GM18861 (cell line): ENCODE results near the gene ISLR.

Experiments
- ATAC-seq: cut with Tn5 transposase; IDR thresholded peaks from one replicate; pipeline ENCODE4 v1.9.1; 2021; ENCODE audit not compliant: unreplicated experiment

Gene ISLR

DNA sequence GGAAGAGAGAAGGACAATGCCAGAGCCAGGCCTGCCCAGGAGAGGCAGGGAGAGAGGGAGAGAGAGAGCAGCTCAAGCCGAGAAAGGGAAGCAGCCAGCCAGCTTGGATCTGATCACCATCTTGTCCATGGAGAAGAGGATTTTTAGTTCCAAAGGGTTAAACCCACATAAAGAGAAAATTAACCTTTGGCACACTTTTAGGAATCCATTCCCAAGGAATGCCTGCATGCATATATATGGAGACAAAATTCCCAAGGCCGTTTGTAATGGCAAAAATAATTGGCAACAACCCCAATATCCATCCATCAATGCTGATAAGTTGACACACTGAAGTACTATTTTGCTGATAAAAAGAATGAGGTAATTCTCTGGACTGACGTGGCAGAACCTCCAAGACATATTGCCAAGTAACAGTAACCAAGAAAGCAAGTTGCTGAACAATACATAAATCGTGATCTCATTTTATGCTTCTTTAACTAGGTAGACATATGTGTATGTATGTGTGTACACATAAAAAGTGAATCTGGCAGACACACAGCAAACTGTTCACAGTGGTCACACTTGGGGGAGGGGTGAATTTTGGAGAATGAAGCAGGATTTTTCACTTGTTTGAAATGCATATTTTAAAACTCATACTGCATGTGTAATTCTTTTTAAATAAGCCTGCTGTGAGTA is 36.6 kb downstream of the ISLR start:
- no peak for ATAC-seq

- ATAC-seq = no peak
These were observed 37.2 kb downstream of the ISLR start for GRCh38 chr15:74210729-74211128.

GRCh38 chr15:74211656-74212055 is 38.1 kb downstream of the ISLR start:
- no peak for ATAC-seq

- no peak for ATAC-seq
These were observed 39.0 kb downstream of the ISLR start for GRCh38 chr15:74212494-74212893.

- no peak for ATAC-seq
These were observed 40.4 kb downstream of the ISLR start for GRCh38 chr15:74213858-74214284.

GRCh38 chr15:74214324-74215021 is 41.0 kb downstream of the ISLR start:
- no peak for ATAC-seq

- ATAC-seq = no peak
These were observed 42.4 kb downstream of the ISLR start for GRCh38 chr15:74215958-74216357.

DNA sequence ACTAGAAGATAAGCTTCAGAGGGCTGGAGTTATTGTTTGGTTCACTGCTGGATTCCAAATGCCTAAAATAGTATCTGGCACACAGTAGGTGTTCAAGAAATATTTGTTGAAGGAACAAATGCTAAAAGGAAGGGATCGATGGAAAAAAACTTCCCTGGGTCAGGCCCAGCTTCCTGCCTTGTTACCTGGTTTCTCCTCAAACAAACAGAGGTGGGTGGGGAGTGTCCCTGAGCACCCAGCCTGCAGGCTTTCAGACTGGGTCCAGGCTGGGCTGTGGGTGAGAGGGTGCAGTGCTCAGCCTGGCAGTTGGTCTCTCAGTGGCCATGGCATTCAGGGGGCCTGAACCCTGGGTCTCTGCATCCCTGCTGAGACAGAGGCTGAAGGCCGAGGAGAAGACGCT is 43.4 kb downstream of the ISLR start:
- no peak for ATAC-seq

GRCh38 chr15:74217907-74218885 is 44.7 kb downstream of the ISLR start:
- no peak for ATAC-seq

DNA sequence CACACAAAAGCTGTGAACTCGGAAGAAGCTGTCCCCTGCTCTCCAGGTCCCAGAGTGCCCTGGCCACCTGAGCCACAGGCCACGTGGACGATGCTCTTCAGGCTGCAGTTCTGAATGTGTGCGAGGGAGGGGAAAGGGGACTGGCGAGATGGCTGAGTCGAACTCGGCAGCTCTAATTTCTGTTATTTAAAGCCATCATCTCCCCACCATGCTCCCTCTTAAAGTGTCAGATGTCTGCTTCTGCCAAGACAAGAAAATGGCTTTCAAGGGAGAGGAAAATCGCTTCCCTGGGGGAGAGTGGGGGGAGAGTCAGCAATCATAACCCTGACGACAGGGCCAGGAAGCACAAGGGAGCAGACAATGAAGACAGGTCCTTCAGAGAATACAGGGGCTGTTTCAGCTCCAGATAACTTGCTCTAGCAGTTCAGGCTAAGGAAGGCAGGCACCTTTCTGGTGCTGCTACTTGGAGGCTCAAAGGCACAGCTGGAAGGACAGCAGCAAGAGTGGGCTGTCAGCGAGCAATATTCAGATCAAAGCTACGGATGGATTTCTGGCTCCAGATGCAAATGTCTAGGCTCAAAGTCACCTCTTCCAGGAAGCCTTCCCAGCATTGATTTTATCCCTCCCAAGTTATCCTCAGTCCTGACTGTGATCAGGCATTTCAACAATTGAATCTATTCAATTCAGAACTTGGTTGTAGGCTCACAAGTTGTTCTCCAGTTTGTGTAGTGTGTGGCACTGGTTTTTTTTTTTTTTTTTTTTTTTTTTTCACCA is 47.2 kb downstream of the ISLR start:
- ATAC-seq = no peak

GRCh38 chr15:74221399-74222239 is 48.1 kb downstream of the ISLR start:
- no peak for ATAC-seq

GRCh38 chr15:74222240-74223119 is 49.0 kb downstream of the ISLR start:
- ATAC-seq = no peak

GRCh38 chr15:74225928-74226327 is 52.4 kb downstream of the ISLR start:
- no peak for ATAC-seq
